GM13977 (cell line): ENCODE data around the gene SLX4.

Experiments used
- DNase-seq: peaks from one replicate; pipeline ENCODE4 v3.0.0; 2012; ENCODE audit warnings: low spot score
- in situ Hi-C: fragments of 300-500 bp; cut with MboI; formaldehyde crosslinking; loops from one replicate; pipeline ENCODE4 v1.12.0; 2022; ENCODE audit warnings: low sequenced_read_pairs, low pct_unique_long_range_greater_than_20kb, mixed read lengths, inconsistent platforms; ENCODE audit not compliant: unreplicated experiment
- TF ChIP-seq, protein P1 (sequence below): IDR thresholded peaks from 2 replicates; pipeline ENCODE4 v1.5.1; 2012; ENCODE audit warnings: mild to moderate bottlenecking, control low read depth; ENCODE audit not compliant: insufficient read depth; ENCODE audit errors: extremely low read depth, missing control alignments

SLX4 gene

DNA sequence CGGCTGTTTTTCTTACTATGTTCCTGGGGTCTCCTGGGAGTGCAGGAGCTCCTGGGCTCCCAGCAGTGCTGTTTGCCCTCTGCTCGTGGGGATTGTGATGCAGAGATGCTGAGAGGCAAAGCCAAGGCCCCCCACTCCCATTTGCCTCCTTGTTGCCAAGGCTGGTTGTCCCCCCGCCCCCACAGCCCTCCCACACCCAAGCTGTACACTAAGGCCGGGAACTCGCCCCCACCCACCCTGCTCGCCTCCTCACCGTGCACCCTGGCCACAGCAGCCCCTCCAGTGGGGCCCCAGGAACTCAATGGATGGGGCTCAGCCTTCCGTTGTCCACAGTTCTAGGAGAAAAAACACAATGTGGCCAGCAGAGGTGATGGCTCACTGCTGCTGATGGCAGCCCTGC lies 44.4 kb downstream of the SLX4 start:
- TF ChIP-seq, protein P1, sequence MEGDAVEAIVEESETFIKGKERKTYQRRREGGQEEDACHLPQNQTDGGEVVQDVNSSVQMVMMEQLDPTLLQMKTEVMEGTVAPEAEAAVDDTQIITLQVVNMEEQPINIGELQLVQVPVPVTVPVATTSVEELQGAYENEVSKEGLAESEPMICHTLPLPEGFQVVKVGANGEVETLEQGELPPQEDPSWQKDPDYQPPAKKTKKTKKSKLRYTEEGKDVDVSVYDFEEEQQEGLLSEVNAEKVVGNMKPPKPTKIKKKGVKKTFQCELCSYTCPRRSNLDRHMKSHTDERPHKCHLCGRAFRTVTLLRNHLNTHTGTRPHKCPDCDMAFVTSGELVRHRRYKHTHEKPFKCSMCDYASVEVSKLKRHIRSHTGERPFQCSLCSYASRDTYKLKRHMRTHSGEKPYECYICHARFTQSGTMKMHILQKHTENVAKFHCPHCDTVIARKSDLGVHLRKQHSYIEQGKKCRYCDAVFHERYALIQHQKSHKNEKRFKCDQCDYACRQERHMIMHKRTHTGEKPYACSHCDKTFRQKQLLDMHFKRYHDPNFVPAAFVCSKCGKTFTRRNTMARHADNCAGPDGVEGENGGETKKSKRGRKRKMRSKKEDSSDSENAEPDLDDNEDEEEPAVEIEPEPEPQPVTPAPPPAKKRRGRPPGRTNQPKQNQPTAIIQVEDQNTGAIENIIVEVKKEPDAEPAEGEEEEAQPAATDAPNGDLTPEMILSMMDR = no peak
- DNase-seq = no peak
- in situ Hi-C loops = no loop called here

DNA sequence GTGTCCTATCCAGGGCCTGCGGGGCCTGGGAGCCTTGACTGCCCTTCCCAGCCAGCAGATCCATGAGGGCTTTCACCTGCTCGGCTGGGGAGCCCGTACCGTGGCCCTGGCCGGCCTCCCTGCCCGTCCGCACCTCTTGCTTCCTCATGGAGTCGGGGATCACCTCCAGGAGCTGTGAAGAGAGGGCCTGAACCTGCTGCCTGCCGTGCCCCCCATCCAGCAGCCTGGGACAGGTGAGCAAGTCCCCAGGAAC lies 46.6 kb downstream of the SLX4 start:
- DNase-seq = no peak
- in situ Hi-C loops = no loop called here
- TF ChIP-seq, protein P1 = no peak

- no peak for DNase-seq
- TF ChIP-seq, protein P1 = no peak
- in situ Hi-C loops = no loop called here
These were observed 47.1 kb downstream of the SLX4 start for GRCh38 chr16:3564130-3564888.

GRCh38 chr16:3562914-3563480 lies 48.4 kb downstream of the SLX4 start:
- DNase-seq = no peak
- TF ChIP-seq, protein P1 = no peak
- in situ Hi-C loops = no loop called here

GRCh38 chr16:3561626-3562025 lies 49.8 kb downstream of the SLX4 start:
- TF ChIP-seq, protein P1 = no peak
- no peak for DNase-seq
- in situ Hi-C loops = no loop called here

GRCh38 chr16:3554351-3554928 lies 57.0 kb downstream of the SLX4 start:
- no peak for DNase-seq

More at GRCh38 chr16:3554351-3554928, 57.0 kb downstream of the SLX4 start:
- TF ChIP-seq, protein P1 = no peak
- in situ Hi-C loops = no loop called here
